ENCODE data around the gene STXBP1.
A peak's percentile ranks its signal among the peaks of the same experiment; 100 is the strongest.

The STXBP1 gene

DNA sequence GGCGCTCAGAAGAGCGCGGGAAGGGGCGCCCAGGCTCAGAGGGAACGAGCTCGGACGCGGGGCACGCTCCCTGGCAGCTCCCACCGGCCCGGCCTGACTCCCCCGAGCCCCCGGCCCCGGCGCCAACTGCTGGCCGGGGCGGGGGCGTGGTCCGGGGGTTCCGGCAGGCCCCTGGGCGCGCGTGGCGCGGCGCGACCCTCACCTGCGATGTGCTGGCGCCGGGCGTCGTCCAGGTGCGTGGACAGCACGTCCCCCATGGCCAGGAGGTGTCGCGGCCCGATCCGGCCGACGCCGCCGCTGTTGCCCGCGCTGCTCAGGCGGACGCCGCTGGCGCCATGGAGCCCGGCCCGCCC lies 43.5 kb upstream of the STXBP1 start:
- Histone ChIP-seq H3K36me3 (ENCODE audit: control insufficient read depth in 2 of 2, insufficient read depth in 2 of 2, low read length in 2 of 2) (no peaks in the 10 kb centered on the region), H3K27ac (ENCODE audit: low read depth in 2 of 2, low read length in 2 of 2) (peak overlapping the region; percentile 93 to 97), H3K4me1 (ENCODE audit: control insufficient read depth in 2 of 2, insufficient read depth in 2 of 2, low read length in 2 of 2) (peaks cover 46 to 54% of the 10 kb centered on the region in 2 donors), H3K9me3 (ENCODE audit: control insufficient read depth in 2 of 2, low read length in 2 of 2) (no peaks in the 10 kb centered on the region), H3K27me3 (ENCODE audit: control insufficient read depth in 2 of 2, insufficient read depth in 2 of 2, low read length in 2 of 2) (no peaks in the 10 kb centered on the region), H3K9ac (ENCODE audit: low read depth in 1 of 2, low read length in 2 of 2) (peak overlapping the region; percentile 92 to 93), H3K4me3 (ENCODE audit: low read length in 2 of 2) (peak overlapping the region; percentile 80 to 86)

DNA sequence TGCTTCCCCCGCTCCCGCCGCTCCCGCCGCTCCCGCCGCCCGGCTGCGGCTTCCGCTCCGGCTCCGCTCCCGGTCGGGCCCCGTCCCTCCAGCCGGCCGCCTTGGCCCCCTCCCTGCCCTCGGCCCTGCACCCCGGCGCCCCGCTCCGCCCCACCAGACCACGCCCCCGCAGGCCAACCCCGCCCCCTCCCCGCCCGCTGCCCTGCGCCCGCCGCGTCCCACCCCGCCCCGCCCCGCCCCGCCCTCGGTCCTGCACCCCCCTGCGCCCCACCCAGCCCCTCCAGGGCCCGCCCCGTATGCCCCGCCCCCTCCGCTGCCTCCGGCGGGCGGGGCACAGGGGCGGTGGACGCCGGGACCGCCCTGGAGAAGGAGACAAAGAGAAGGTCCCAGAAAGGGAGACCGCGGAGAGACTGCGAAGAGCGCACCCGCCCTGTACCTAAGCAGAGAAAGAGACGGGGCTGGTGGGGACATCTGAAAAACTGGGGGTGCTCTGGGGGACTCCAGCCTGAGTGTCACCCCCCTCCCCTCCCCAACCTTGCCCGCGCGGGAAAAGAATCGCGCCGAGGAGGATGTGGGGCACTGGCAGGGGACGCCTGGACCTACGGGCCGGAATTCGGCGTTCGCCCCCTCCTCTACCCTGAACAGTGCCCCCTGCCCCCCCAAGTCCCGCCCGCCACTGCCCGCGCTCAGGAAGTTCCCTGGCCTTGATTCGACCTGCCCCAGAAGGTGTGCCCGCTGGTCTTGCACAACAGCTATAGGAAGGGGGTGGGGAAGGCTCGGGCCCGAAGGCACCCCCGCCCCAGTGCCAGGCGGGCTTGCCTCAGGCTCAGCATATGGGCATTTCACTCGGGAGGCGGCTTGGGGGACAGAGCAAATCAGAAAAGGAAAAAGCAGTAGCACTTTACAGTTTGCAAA lies 42.8 kb upstream of the STXBP1 start:
- Histone ChIP-seq H3K9me3 (ENCODE audit: control insufficient read depth in 2 of 2, low read length in 2 of 2) (no peaks in the 10 kb centered on the region), H3K9ac (ENCODE audit: low read depth in 1 of 2, low read length in 2 of 2) (peak overlapping the region; percentile 86 to 92), H3K36me3 (ENCODE audit: control insufficient read depth in 2 of 2, insufficient read depth in 2 of 2, low read length in 2 of 2) (no peaks in the 10 kb centered on the region), H3K27me3 (ENCODE audit: control insufficient read depth in 2 of 2, insufficient read depth in 2 of 2, low read length in 2 of 2) (no peaks in the 10 kb centered on the region), H3K4me1 (ENCODE audit: control insufficient read depth in 2 of 2, insufficient read depth in 2 of 2, low read length in 2 of 2) (peaks cover 51 to 57% of the 10 kb centered on the region in 2 donors), H3K27ac (ENCODE audit: low read depth in 2 of 2, low read length in 2 of 2) (peak overlapping the region; percentile 96 to 97), H3K4me3 (ENCODE audit: low read length in 2 of 2) (peak overlapping the region; percentile 80 to 86)

DNA sequence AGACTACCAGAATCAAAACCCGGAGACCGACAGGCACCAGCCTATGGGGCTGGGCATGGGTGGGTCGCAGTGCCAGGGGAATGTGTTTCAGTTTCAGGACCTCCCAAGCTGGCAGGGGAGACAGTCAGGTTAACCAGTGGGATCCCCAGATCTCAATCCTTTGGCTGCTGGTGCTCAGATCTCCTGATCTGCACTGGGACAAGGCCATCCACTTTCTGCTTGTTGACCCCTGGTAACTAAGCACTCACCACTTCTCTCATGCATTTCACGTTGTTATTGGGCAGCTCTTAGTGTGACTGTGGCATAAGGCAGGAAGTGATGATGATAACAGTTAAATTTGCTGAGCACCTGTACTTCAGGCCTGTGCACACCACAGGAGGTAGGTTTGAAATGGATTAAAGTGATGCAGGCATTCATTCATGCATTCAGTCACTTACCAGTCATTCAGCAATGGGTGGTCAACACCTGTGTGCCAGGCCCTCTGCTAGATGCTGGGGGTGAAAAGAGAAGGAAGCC lies 42.1 kb upstream of the STXBP1 start:
- H3K4me1 ChIP-seq (ENCODE audit: control insufficient read depth in 2 of 2, insufficient read depth in 2 of 2, low read length in 2 of 2), result peaks cover 55 to 64% of the 10 kb centered on the region in 2 donors
- no peaks in the 10 kb centered on the region for H3K36me3 ChIP-seq (ENCODE audit: control insufficient read depth in 2 of 2, insufficient read depth in 2 of 2, low read length in 2 of 2)
- no peaks in the 10 kb centered on the region for H3K9me3 ChIP-seq (ENCODE audit: control insufficient read depth in 2 of 2, low read length in 2 of 2)
- H3K9ac ChIP-seq (ENCODE audit: low read depth in 1 of 2, low read length in 2 of 2), result peak overlapping the region; percentile 83 to 86
- no peaks in the 10 kb centered on the region for H3K27me3 ChIP-seq (ENCODE audit: control insufficient read depth in 2 of 2, insufficient read depth in 2 of 2, low read length in 2 of 2)
- H3K4me3 ChIP-seq (ENCODE audit: low read length in 2 of 2), result peak overlapping the region; percentile 71 to 73
- H3K27ac ChIP-seq (ENCODE audit: low read depth in 2 of 2, low read length in 2 of 2), result peak overlapping the region; percentile 96

DNA sequence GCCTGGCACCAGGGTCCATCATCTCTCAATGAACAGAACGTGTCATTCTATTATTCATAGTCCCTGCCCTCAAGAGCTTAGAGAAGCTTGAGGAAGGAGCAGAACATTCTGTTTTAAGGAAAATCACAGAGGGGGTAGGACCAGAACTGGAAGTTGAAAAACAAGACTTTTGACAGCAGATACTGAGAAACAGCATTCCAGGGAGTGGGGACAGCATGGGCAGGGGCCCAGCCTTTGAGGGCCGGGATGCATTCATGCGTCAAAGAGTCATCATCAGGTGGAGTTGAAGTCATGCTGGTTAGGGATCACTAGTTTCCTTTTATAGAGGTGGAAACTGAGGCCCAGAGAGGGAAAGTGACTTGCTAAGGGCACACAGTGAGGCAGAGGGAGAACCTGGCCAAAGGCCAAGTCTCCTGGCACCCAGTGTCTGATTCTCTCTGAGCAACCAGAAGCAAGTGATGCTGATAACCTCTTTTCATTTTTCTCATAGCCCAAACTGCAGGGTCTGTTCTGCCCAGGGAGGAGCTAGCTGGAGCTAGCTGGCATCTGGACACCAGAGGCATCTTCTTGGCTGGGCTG lies 41.5 kb upstream of the STXBP1 start:
- H3K9ac ChIP-seq (ENCODE audit: low read depth in 1 of 2, low read length in 2 of 2), result peak overlapping the region in 1 of 2 donors; percentile 83
- H3K27me3 ChIP-seq (ENCODE audit: control insufficient read depth in 2 of 2, insufficient read depth in 2 of 2, low read length in 2 of 2), result no peaks in the 10 kb centered on the region
- peaks cover 55 to 60% of the 10 kb centered on the region in 2 donors for H3K4me1 ChIP-seq (ENCODE audit: control insufficient read depth in 2 of 2, insufficient read depth in 2 of 2, low read length in 2 of 2)
- H3K4me3 ChIP-seq (ENCODE audit: low read length in 2 of 2), result no peak overlapping the region
- H3K27ac ChIP-seq (ENCODE audit: low read depth in 2 of 2, low read length in 2 of 2), result peak overlapping the region; percentile 96
- H3K9me3 ChIP-seq (ENCODE audit: control insufficient read depth in 2 of 2, low read length in 2 of 2), result no peaks in the 10 kb centered on the region
- H3K36me3 ChIP-seq (ENCODE audit: control insufficient read depth in 2 of 2, insufficient read depth in 2 of 2, low read length in 2 of 2), result no peaks in the 10 kb centered on the region

DNA sequence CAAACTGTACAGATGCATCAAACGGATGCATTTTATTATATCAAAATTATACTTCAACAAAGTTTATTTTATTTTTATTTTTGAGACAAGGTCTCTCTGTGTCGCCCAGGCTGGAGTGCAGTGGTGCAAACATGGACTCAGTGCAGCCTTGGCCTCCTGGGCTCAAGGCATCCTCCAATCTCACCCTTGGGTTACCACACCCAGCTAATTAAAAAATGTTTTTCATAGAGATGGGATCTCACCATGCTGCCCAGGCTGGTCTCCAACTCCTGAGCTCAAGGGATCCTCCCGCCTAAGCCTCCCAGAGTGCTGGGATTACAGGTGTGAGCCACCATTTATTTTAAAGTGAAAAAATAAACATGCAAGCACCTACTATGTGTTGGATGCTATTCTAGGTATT lies 40.1 kb upstream of the STXBP1 start:
- H3K36me3 ChIP-seq (ENCODE audit: control insufficient read depth in 2 of 2, insufficient read depth in 2 of 2, low read length in 2 of 2), result no peaks in the 10 kb centered on the region
- H3K4me3 ChIP-seq (ENCODE audit: low read length in 2 of 2), result no peak overlapping the region
- no peaks in the 10 kb centered on the region for H3K9me3 ChIP-seq (ENCODE audit: control insufficient read depth in 2 of 2, low read length in 2 of 2)
- H3K27me3 ChIP-seq (ENCODE audit: control insufficient read depth in 2 of 2, insufficient read depth in 2 of 2, low read length in 2 of 2), result no peaks in the 10 kb centered on the region
- H3K9ac ChIP-seq (ENCODE audit: low read depth in 1 of 2, low read length in 2 of 2), result no peak overlapping the region
- H3K4me1 ChIP-seq (ENCODE audit: control insufficient read depth in 2 of 2, insufficient read depth in 2 of 2, low read length in 2 of 2), result peaks cover 53 to 58% of the 10 kb centered on the region in 2 donors
- peak overlapping the region; percentile 80 to 91 for H3K27ac ChIP-seq (ENCODE audit: low read depth in 2 of 2, low read length in 2 of 2)

DNA sequence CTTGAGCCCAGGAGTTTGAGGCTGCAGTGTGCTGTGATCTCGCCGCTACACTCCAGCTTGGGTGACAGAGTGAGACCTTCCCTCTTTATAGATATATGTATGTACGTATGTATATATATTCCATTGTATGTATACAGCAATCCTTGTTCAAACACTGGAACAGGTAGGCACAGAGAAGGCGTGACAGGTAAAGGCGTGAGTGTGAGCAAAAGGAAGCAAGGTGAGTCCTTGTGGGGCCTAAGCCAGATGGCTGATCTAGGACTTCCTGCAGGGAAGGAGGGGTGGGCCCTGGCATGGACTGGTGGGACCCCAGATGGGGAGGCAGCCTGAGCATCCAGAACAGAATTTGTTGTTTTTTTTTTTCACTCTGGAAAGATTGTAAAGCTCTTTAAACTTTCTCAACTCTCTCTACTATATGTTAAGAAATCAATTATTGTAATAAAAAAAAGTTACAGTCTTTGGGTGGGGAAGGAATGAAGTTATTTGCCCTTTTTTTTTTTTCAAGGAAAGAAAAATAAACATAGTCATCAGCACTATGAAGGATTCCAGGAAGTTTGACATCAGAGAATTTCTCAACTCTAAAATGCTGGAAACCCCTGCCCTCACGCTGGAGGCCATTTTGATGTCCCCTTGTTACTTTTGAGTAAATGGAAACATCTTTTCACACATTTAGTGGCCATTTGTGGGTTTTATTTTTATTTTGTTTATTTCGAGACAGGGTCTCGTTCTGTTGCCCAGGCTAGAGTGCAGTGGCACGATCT lies 38.9 kb upstream of the STXBP1 start:
- Histone ChIP-seq H3K9ac (ENCODE audit: low read depth in 1 of 2, low read length in 2 of 2) (peak overlapping the region in 1 of 2 donors; percentile 55), H3K36me3 (ENCODE audit: control insufficient read depth in 2 of 2, insufficient read depth in 2 of 2, low read length in 2 of 2) (no peaks in the 10 kb centered on the region), H3K4me3 (ENCODE audit: low read length in 2 of 2) (no peak overlapping the region)

DNA sequence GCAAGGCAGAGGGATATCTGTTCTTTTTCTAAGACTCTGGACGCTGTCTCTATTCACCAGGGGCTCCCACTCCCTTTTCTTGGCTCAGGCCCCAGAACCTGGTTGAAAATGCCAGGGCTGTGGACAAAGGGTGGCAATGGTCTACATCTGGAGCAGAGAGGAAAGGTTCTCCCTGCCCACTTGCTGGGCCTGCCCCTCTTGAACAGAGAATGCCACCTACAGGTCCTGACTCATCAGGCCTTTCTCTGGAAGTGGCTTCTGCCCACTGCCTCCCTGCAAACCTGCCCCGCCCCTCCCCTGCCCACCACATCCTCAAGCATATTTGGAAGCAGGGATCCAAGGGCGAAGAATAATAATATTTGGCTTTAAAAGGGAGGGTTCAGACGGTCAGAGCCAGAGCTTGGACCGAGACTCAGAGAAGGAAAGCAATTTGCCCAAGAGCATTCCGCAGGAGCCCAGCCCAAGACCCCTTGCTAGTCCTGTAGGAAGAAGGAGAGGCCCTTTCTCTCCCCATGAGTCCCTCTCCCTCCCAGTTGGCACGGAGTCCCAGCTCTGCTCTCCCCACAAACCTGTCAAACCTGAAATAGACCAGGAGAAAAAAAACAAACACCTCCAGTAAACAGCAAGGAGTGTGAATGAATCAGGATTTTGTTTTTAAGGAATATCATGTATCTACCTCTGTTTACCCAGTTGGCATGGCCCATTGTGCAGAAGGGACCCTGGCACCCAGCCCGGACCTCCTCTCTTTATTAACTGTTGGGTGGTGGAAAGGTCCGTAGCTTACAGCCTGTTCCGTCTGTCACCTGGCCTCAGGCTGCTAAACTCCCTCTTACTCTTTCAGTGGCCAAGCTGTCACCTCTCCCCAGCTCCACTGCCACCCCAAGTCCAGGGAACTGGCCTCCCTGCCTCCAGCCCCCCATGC lies 37.7 kb upstream of the STXBP1 start:
- H3K27me3 ChIP-seq (ENCODE audit: control insufficient read depth in 2 of 2, insufficient read depth in 2 of 2, low read length in 2 of 2), result no peaks in the 10 kb centered on the region
- peaks cover 56 to 61% of the 10 kb centered on the region in 2 donors for H3K4me1 ChIP-seq (ENCODE audit: control insufficient read depth in 2 of 2, insufficient read depth in 2 of 2, low read length in 2 of 2)
- H3K27ac ChIP-seq (ENCODE audit: low read depth in 2 of 2, low read length in 2 of 2), result peak overlapping the region; percentile 80 to 91
- no peaks in the 10 kb centered on the region for H3K9me3 ChIP-seq (ENCODE audit: control insufficient read depth in 2 of 2, low read length in 2 of 2)
- no peaks in the 10 kb centered on the region for H3K36me3 ChIP-seq (ENCODE audit: control insufficient read depth in 2 of 2, insufficient read depth in 2 of 2, low read length in 2 of 2)
- H3K4me3 ChIP-seq (ENCODE audit: low read length in 2 of 2), result peak overlapping the region in 1 of 2 donors; percentile 29
- peak overlapping the region; percentile 41 to 55 for H3K9ac ChIP-seq (ENCODE audit: low read depth in 1 of 2, low read length in 2 of 2)

More for the DNA sequence above, 38.9 kb upstream of the STXBP1 start:
- Histone ChIP-seq H3K9me3 (ENCODE audit: control insufficient read depth in 2 of 2, low read length in 2 of 2) (no peaks in the 10 kb centered on the region), H3K27me3 (ENCODE audit: control insufficient read depth in 2 of 2, insufficient read depth in 2 of 2, low read length in 2 of 2) (no peaks in the 10 kb centered on the region), H3K27ac (ENCODE audit: low read depth in 2 of 2, low read length in 2 of 2) (peak overlapping the region; percentile 80 to 91), H3K4me1 (ENCODE audit: control insufficient read depth in 2 of 2, insufficient read depth in 2 of 2, low read length in 2 of 2) (peaks cover 47 to 51% of the 10 kb centered on the region in 2 donors)

DNA sequence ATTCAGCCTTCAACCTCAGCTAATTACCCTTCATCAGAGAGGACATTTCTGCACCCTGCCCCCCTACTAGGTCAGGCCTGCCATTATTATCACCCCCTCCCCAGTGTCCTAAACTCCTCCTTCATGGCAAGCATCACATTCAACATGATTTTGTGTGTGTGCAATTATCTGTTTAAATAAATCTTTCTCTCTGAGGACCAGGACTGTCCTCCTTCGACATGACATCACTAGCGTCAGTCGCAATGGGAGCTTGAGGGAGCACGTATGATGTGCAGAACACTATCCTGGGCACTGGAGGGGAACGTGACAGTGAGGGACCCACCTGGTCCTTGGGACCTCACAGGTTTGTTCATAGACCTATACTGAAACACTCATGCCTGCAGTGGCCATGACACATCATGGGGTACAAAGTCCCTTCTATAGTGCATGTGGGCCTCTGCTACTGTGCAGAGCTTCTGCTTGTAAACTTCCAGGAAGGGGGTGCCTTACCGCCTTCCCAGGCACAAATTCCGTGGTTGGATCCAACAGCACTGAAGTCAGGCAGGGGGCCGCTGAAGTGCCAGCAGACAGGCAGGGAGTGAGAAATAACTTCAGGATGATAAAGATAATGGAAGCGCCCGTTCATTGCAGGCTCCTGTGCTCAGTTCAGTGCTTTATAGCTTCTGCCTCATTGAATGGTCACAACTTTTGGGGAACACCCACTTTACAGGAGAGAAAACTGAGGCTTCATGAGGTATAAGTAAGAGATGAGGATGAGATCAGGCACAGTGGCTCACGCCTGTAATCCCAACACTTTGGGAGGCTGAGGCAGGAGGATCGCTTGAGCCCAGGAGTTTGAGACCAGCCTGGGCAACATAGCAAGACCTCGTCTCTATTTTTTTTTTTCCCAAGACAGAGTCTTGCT lies 36.0 kb upstream of the STXBP1 start:
- no peaks in the 10 kb centered on the region for H3K9me3 ChIP-seq (ENCODE audit: control insufficient read depth in 2 of 2, low read length in 2 of 2)
- no peak overlapping the region for H3K4me3 ChIP-seq (ENCODE audit: low read length in 2 of 2)
- peak overlapping the region in 1 of 2 donors; percentile 24 for H3K9ac ChIP-seq (ENCODE audit: low read depth in 1 of 2, low read length in 2 of 2)
- peak overlapping the region; percentile 61 to 67 for H3K27ac ChIP-seq (ENCODE audit: low read depth in 2 of 2, low read length in 2 of 2)
- peaks cover 53 to 55% of the 10 kb centered on the region in 2 donors for H3K4me1 ChIP-seq (ENCODE audit: control insufficient read depth in 2 of 2, insufficient read depth in 2 of 2, low read length in 2 of 2)
- no peaks in the 10 kb centered on the region for H3K36me3 ChIP-seq (ENCODE audit: control insufficient read depth in 2 of 2, insufficient read depth in 2 of 2, low read length in 2 of 2)
- no peaks in the 10 kb centered on the region for H3K27me3 ChIP-seq (ENCODE audit: control insufficient read depth in 2 of 2, insufficient read depth in 2 of 2, low read length in 2 of 2)

Measured in mucosa of rectum (tissue), 2 donors.